Measurements from ENCODE around the gene TMEM61. TPM values are rescaled to one million over a fixed set of nuclear protein-coding genes. Genes with fewer than 3 reads are reported as not detected.

Gene TMEM61
- total RNA-seq, 2 donors from 2014 or later = 2.0 to 3.6 TPM

GRCh38 chr1:54945393-54945936 lies 35.0 kb upstream of the TMEM61 start:
- no peaks in the 10 kb centered on the region for H3K36me3 ChIP-seq (replicated peaks in 1 of 2; ENCODE audit: insufficient read depth in 1 of 2, low read depth in 2 of 2)
- no peak for TF ChIP-seq POLR2A (IDR thresholded peaks at IDR 0.05)
- no peak for TF ChIP-seq CTCF (IDR thresholded peaks at IDR 0.05)
- H3K4me1 ChIP-seq = peaks cover 11% of the 10 kb centered on the region
- H3K27ac ChIP-seq = no peak overlapping the region
- no peaks in the 10 kb centered on the region for H3K9me3 ChIP-seq
- DNase-seq (no peak), ATAC-seq (no peak)
- H3K4me3 ChIP-seq = no peak overlapping the region
- whole genome bisulfite sequencing, 2 donors = 43 to 51% methylated on average over 5 to 6 of the region's 6 CpGs
- H3K27me3 ChIP-seq = no peaks in the 10 kb centered on the region
- intact Hi-C loops (cut with DNase I) = no loop called here

- ATAC-seq (no peak), DNase-seq (no peak)
- H3K4me3 ChIP-seq = no peak overlapping the region
- intact Hi-C loops (cut with DNase I) = no loop called here
- TF ChIP-seq POLR2A (IDR thresholded peaks at IDR 0.05) (no peak), CTCF (IDR thresholded peaks at IDR 0.05) (no peak)
- H3K36me3 ChIP-seq (replicated peaks in 1 of 2; ENCODE audit: insufficient read depth in 1 of 2, low read depth in 2 of 2) = no peaks in the 10 kb centered on the region
- peaks cover 17% of the 10 kb centered on the region for H3K4me1 ChIP-seq
- no peak overlapping the region for H3K27ac ChIP-seq
- no peaks in the 10 kb centered on the region for H3K27me3 ChIP-seq
- 79 to 92% methylated on average over 5 of the region's 5 CpGs for WGBS, 2 donors
- no peaks in the 10 kb centered on the region for H3K9me3 ChIP-seq
Observed at GRCh38 chr1:54947540-54947939, 32.9 kb upstream of the TMEM61 start.

GRCh38 chr1:54949053-54949452 lies 31.4 kb upstream of the TMEM61 start:
- ATAC-seq (no peak), DNase-seq (no peak)
- no peak overlapping the region for H3K27ac ChIP-seq
- TF ChIP-seq POLR2A (IDR thresholded peaks at IDR 0.05) = no peak
- no peak for TF ChIP-seq CTCF (IDR thresholded peaks at IDR 0.05)
- no peaks in the 10 kb centered on the region for H3K9me3 ChIP-seq
- intact Hi-C loops (cut with DNase I) = no loop called here
- H3K36me3 ChIP-seq (replicated peaks in 1 of 2; ENCODE audit: insufficient read depth in 1 of 2, low read depth in 2 of 2) = no peaks in the 10 kb centered on the region
- H3K4me3 ChIP-seq = no peak overlapping the region
- 70 to 71% methylated on average over 4 of the region's 4 CpGs for WGBS, 2 donors
- H3K27me3 ChIP-seq = no peaks in the 10 kb centered on the region
- H3K4me1 ChIP-seq = peaks cover 17% of the 10 kb centered on the region

- no peaks in the 10 kb centered on the region for H3K27me3 ChIP-seq
- no peak overlapping the region for H3K27ac ChIP-seq
- H3K36me3 ChIP-seq (replicated peaks in 1 of 2; ENCODE audit: insufficient read depth in 1 of 2, low read depth in 2 of 2) = no peaks in the 10 kb centered on the region
- 57% methylated on average over 6 of the region's 6 CpGs for WGBS, 2 donors
- peaks cover 14% of the 10 kb centered on the region for H3K4me1 ChIP-seq
- no peak overlapping the region for H3K4me3 ChIP-seq
- DNase-seq (no peak), ATAC-seq (no peak)
- intact Hi-C loops (cut with DNase I) = loop anchor here (5.0 kb wide), 1 partner anchor 47 kb away; the partner anchor contains the start of gene BSND
- no peaks in the 10 kb centered on the region for H3K9me3 ChIP-seq
- TF ChIP-seq CTCF (IDR thresholded peaks at IDR 0.05) = no peak
- TF ChIP-seq POLR2A (IDR thresholded peaks at IDR 0.05) = no peak
Observed at GRCh38 chr1:54950006-54950368, 30.4 kb upstream of the TMEM61 start.
